ENCODE results near the gene CNPY1.

Gene CNPY1

DNA sequence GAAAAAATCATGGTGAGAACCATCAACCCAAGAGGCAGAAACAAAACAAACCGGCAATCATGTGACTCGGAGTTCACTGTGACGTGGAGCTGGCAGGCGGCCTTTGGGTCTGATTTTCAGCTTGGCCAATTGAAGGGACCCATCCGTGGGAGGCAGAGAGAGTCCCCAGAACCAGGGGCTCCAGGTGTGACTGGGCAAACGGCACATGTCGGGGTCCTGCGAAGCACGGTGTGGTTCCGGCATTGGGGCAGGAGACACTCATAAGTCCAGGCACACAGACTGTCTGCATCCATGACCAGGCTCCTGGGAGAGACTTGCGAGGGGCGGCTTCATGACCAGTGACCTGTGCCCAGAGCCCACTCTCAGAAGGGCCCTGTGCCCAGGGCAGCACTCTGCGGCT is 12.6 kb upstream of the CNPY1 start:
- no peak for DNase-seq (ENCODE audit: low read depth)

DNA sequence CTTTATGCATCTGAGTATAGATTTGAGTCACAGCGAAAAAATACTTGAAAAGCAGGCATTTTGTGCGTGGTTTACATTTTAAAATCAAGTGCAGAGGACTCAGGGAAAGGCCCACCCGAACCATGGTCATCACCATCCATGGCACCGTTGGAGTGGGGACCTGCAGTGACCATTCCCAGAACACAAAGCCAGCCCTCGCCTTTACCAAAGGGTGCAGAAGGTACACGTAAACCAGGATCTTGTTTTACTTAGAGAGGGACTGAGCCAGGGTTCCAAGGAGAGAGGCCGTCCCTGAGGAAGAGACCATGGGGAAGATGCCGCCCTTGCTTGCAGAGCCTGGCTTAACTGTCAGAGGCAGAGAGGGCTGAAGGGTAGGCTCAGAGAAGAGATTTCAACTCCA is 12.0 kb upstream of the CNPY1 start:
- no peak for DNase-seq (ENCODE audit: low read depth)

DNA sequence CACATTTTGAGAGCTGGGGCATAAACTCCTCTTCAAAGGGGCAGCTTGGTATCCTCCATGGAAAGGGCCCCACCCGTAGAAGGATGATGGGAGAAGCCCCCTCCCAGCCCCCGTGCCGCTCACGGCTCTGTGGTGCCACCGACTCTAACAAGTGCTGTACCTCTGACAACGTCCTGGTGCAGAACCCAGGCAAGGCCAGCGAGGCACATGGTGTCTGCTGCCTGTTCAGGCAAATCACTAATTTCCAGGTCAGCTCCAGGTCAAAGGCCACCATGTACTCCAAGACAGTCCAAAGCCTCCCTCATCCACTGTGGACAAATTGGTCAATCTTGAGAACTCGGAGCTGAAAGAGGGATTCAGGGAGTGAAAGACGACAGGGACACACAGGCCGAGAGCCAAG is 11.4 kb upstream of the CNPY1 start:
- DNase-seq (ENCODE audit: low read depth): no peak

DNA sequence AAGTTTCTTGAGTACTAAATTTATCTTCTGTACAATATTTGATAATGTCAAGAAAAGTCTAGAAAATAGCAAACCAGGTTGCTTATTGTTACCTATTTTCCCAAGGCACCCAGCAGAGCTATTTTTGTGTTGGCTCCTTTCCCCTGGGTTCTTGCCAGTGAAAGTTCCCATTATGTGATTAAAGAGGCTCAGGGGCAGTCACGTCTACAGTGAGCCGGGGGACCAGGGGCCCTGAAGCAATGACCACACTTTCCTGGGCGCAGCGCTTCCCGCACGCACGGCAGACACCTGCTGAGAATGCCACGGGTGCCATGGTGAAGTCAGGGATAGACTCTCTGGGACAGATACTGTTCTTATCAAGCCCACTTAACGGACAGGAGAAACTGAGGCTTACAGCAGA is 10.4 kb upstream of the CNPY1 start:
- no peak for DNase-seq (ENCODE audit: low read depth)

DNA sequence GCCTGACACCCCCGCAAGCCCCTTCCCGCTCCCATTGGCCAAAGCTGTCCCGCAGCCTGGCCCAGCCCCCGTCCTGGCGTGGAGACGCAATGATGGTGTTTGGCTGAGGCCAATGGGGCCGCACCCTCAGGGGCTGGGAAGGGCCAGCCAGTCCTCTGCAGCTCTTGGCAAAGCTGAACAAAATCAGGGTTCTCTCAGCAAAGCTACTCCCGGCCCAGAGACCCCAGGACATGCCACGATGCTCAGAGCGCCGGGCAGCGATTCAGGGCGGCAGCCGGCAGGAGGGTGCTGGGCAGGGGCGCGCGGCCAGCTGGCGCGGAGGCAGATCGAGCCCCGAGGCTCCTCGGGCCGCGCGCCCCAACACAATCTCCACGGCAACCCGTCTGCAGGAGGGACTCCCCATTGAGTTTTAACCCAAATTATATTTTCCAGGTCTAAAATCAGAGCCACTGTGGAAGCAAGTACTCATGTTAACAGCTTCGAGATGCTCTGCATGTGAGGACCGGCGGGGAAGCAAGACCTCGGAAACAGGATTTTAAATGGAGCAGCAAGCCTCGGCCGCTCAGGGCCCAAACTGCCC is 8.8 kb upstream of the CNPY1 start:
- DNase-seq (ENCODE audit: low read depth): no peak

DNA sequence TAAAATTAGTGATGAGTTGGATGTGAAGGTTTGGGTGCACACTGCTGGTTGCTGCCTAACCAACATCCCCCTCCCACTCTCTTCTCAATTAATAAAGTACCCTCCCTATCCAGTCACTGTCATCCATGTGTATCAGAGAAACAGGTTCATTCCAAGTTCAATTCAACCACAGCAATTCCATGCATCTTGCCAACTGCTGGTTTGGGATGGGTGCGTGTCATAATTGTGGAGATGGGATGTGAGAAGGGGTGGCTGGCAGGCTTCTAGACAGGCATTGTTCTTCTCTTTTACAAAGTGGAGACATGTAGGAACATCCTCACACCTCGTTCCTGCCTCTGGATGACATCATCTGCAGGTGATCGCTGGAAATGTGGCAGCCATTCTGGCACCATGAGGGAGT is 7.5 kb upstream of the CNPY1 start:
- no peak for DNase-seq (ENCODE audit: low read depth)

DNA sequence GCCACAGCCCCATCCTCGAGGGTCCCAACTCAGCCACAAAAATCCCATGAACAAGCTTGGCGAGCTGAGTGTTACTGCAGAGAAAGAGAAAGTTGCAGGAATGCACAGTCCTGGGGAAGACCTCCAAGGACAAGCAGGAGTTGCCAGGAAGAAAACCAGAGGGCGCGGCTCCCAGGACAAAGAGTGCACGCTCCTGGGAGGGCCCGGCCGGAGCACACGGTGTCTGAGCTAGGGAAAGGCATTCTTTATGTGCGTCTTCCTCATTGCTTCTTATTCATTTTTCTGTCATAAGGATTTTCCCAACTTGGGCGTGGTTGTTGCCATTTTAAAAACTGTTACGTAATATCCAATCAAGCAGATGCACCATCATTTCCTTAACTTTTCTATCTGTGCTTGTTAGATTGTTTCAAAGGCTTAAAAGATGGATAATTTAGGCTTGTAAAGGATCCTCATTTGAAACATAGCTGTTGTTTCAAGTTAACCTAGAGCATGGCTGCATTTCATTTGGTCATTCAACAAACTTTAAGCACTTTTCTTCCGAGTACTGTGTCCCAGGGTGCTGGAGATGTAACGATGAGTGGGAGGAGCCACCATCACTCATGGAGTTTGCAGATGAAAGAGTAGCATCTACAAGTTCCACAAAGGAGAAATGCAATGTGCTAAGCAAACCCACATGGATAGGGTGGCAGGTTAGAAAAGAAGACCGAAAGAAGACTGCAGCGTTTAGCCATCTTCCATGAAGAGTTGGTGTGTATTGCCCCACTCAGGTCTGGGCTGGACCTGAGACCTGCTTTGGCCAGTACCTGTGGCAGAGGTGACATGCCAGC is 5.6 kb upstream of the CNPY1 start:
- DNase-seq (ENCODE audit: low read depth): no peak

DNA sequence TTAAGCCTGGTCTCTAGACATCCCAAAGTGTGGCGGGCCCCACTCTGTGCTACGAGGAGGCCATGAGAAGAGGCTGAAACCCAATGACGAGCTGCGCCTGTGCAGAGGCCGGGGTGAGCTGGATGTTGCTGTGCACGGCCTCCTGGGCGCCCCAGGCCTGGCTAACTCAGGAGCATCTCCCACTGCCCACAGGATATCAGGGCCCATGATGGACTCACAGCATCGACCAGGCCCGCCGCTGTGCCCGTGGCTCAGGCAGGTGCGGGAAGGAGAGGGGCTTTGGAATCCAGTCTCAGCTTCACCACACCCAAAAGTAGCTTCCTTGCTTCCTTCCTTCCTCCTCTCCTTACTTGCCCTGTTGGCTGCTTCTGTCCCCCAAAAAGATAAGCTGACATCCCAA is 4.6 kb upstream of the CNPY1 start:
- DNase-seq (ENCODE audit: low read depth): no peak

DNA sequence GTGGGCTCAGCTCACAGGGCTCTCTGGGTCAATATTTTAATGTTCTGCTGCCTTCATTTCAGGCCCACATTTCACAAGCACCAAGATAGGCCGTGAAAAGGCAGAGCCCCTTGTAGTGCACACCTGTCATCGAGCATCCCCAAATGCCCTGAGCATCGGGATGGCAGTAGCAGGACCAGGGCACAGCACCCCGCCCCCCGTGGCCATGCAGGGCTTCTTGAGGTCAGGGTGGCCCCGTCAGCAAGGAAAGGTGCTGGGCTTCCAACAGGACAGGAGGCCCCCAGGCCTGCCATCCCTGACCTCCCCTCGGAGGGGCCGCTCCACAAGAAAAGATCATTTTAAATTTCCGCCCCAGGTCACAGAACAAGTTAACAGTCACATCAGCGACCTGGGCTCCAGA is 2.9 kb upstream of the CNPY1 start:
- DNase-seq (ENCODE audit: low read depth): no peak

DNA sequence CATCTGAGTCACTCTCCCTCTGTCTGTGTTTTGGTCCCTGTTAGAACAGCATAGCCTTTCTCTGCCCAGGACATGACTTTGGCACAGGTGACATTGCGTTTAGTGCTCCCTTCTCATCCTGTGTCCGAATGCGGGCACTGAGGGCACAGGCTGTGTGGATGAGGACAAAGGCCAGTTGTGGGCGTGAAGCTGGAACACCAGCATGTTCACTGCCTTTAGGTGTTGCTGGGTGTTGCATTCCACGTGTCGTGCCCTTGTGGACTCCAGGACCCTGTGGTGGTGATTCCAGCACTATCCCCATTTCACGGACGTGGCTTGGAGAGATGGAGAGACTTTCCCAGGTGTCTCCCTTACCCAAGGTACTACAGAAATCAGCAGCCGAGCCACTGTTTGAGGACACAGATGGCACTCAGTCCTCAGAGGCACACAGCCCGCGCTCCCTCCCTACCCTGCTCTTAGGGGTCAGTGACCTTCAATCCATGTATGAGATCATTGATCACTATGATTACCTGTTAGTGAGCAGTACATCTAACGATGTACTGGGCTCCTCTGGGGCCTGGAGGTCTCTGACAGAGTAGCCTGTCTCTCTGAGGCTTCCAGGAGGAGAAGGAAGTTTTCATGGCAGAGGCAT is 917 bp upstream of the CNPY1 start:
- no peak for DNase-seq (ENCODE audit: low read depth)

DNA sequence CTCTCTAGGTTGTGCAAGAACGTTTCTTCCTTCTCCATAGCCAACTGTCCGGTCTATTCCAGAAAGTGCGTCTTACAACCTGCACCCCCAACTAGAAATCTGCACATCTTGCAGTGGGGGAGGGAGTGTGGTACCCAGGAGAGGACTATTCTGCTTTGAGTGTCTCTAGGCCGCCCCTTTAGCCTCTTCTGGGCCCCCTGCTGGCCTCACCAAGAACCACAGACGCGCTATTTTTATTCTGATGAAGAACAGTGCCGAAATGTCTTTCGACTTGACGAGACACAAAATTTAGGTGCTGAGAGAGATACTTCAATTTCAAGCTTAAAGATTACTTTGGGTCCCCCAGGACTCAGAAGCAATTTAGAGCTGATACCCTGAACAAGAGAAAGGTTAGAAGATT is 1.0 kb downstream of the CNPY1 start:
- DNase-seq (ENCODE audit: low read depth): no peak

DNA sequence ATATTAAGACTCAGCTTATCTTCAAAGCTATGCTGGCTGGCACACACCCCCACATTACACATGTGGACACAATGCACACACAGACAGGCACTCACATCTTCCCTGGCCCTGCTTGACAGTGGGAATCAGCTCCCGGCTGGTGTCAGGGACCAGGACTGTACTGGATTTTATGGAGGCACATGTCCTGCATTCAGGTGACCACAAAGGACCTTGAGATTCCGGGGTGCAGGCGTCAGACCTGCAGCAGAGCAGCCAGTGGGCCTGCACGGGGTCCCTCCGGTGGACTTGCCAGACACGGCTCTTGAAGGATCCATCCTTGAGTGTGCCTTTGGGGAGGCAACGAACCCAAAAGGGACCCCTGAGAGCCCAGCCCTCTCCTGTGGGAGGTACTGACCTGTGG is 1.9 kb downstream of the CNPY1 start:
- DNase-seq (ENCODE audit: low read depth): no peak

DNA sequence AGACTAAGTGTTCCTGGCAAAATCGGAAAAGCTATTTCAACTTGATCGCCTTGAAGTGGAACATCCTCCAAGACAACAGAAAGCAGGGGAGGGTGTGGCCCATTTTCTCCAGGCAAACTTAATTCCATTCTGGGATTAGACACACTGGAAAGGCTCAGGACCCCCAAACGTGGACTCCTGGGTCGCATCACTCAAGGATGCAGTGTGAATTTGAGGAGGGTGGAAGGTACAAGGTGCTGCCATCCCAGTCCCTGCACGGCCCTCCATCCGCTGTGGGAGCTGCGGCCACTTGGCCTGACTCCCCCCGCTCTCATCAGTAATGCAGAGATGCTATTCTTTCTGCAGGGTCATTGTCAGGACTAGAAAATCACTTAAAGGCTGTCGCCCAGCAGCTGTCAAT is 2.4 kb downstream of the CNPY1 start:
- DNase-seq (ENCODE audit: low read depth): no peak

DNA sequence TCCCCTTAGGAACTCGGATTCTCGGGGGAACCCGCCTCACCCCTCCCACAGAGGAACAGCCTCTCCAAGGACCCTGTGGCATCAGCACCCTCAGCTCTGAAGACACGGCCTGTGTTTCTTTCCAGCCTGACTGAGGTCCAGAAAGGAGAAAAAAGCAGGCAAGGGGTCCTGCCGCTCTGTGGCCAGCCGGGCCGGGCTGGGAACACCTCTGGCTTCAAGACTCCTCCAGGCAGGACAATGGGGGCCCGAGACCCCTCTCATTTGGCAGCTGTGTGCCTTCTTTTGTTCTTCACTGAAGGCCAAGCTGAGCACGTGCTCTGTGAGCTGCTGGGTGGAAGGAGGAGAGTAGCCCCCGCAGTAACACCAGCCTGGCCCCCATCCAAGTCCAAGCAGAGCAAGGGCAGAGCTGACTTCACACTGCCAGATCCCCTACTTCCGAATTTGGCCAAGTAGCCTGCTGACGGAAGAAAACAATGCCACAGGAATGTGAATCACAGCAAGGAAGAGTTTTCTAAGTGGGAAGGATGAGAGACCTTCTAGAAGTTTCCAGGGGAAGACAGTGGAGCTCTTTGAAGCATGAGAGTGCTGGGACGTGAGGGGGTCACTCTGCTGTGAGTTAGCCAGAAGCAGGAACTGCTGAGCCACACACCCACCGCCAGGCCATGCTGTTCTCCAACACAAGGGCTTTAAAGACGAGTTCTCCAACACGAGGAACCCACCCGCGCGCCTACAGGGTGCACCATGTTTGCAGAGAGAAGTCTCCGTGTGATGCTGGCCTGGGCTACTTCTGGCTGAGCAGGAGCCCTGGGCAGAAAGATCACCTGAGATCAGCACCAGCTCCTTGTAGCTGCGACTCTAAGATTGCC is 3.1 kb downstream of the CNPY1 start:
- no peak for DNase-seq (ENCODE audit: low read depth)

DNA sequence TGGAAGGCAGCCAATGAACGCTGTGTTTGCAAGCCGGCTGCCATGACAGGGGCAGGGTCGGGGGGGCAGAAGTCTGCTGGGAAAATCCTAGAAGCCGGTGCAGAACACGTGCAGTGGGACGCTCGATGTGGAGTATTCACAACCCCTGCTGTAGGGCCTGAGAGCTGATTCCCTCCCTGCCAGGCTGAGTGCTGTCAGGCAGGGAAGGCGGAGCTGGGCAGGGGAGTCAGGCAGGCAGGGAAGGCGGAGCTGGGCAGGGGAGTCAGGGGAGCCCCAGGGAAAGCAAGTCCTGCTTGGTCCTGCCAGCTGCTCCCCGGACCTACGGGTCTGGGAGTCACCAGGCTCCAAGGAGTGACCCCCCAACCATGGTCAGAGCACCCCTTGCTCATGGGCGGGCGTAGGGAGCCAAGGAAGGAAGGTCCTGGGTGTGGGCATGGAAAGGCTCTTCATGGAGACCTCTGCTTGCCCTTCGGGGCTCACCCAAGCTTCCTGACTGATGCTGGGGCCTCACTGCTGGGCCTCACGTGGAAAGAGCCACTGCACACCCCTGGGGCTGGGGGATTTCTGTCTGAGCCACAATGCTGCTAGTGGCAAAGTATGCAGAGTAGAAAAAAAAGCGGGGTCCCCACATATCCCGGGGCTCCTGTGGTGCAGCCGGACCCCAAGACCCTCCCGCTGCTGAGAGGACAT is 4.2 kb downstream of the CNPY1 start:
- no peak for DNase-seq (ENCODE audit: low read depth)

DNA sequence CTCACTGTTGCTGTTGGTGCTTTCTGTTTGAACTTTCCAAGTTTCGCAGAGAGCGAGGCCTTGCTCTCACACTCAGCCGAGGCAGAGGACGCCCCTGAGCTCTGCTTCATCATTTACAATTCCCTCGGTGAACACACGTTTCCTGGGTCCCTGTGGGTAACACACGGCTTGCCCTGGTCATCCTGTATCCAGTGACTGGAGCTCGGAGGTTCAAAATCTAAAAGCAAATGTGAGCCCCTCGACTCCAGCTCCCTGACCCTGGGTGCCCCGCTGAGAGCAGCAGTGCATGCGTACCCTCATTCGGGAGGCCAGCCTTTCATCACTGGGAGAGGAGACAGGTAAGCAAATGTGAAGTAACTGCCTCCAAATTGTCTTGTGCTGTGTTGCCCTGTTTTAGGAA is 5.8 kb downstream of the CNPY1 start:
- DNase-seq (ENCODE audit: low read depth): no peak

DNA sequence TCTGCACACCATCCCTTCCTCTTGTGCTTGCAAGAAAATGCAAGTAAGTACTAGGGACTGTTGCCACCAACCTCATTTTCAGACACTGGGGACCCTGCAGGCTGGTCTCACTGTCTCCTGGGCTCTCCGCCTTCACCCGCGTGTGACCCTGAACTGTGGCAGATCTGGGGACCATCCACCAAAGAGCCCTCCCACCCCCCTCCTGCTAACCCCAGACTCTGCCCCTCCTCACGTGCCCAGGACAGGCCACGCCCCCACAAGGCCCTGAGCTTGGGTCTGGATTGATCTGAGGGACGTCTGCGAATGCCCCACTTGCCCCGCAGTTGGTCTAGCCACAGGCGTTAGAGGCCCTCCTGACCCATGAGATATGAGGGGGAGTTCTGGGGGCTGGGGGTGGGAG is 8.1 kb downstream of the CNPY1 start:
- no peak for DNase-seq (ENCODE audit: low read depth)

DNA sequence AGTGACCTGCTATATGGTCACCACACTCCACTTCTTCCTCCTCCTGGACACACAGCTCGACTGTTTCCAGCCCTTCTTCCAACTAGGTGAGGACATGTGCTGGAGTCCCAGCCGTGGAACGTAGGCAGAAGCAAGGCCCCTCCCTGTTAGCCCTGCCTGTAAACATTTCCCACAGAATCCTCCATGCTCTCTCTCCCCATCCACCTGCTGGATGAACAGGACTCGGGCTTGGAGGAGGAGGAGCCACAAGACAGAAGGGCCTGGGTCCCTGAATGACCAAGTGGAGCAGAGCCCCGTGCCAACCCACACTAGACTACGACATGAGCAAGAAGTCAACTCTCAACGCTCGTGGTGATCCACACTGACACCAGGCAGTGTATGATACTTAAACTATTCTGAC is 9.9 kb downstream of the CNPY1 start:
- DNase-seq (ENCODE audit: low read depth): no peak

DNA sequence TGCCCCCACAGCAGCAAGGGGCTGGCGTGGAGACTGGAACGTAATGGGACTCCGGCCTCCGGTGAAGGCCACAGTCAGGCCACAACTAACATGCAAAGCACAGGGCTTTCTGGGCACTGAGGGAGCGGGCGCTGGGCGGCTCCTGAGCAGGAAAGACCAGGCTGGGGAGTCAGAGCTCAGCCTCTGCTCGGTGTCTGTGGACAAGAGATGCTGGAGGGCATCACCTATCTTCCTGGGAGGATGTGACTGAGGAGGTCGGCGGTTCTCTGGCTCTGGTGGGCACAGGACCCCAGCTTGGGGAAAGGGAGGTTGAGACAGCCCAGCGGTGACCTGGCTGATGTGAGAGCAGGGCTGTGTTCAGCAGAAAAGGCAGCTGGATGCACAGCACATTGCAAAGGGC is 11.7 kb downstream of the CNPY1 start:
- no peak for DNase-seq (ENCODE audit: low read depth)

DNA sequence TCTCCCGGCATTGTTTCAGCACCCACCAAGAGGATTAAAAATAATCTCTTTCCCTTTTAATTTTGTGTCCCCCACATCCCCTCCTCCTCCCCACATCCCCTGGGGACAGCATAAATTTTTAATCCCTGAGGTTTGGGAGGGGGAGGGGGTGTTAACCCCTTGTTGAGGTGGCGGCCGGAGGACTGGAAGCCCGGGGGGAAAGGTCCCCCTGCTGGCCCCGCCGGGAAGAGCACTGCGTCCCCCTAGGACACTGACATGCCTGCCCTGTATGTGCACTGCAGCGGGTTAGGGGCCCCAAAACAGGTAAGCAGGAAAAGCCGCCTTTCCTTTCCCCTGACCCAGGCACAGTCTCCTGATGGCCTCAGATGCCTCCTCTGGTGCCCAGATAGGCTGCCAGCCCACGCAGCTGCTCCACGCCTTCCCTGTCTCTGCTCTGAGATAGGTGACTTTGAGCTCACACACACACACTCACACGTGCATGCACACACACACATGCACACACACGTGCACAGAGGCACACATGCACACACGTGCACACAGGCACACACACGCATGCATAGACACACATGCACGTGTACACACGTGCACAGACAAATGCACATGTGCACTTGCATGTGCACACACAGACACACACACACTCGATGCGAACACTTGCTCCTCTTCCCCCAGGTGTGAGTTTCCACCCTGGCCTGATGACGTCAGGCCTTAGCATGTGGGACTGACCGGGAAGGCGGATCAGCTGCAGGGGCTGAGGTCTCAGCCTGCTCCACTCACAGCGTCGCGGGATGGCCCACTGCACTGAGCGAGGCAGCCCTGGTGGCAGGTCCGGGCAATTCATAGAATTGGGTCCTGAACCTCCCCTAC is 12.3 kb downstream of the CNPY1 start:
- DNase-seq (ENCODE audit: low read depth): peak; percentile 5

Measured in stimulated activated CD4-positive, alpha-beta T cell treated with anti-CD3 and anti-CD28 coated beads, Interleukin-2, amount 100 ng/mL, for 4 hours (primary cell).